OCI-LY7 (cell line): ENCODE data around the gene SPATA33. TPM values are rescaled to one million over a fixed set of nuclear protein-coding genes. Genes with fewer than 3 reads are reported as not detected.
"Not testable (repeated sequence)": the region's sequence is repeated elsewhere in the genome, so short reads cannot be mapped to it uniquely, and the experiment has no call there.

Experiments used
- BruUV-seq: library from RNA; stranded (reverse); fragments of 400-500 nt; replicated peaks from 2 replicates; lab custom pipeline; 2021; lab: Mats Ljungman, UMichigan
- CTCF ChIA-PET: fragments of 300-600 bp; sonication (Branson Sonifier 250); formaldehyde crosslinking; loops from one replicate; lab custom pipeline; 2022; ENCODE audit warnings: antibody characterized with exemption; ENCODE audit not compliant: unreplicated experiment; lab: Charles Lee
- POLR2A ChIA-PET: fragments of 300-600 bp; sonication (Branson Sonifier 250); formaldehyde crosslinking; loops from one replicate; lab custom pipeline; 2022; ENCODE audit warnings: antibody characterized with exemption; lab: Charles Lee
- DNase-seq: peaks from one replicate; pipeline ENCODE4 v3.0.0-alpha.2; 2015; ENCODE audit warnings: low spot score
- H2AFZ ChIP-seq: fragments of 200-600 bp; sonication (generic), shearing (Covaris generic); 2 replicates; pipeline ENCODE4 v1.6.1; 2014; ENCODE audit warnings: mild to moderate bottlenecking, antibody characterized with exemption, low read length, moderate library complexity
- H3K27ac ChIP-seq: fragments of 200-600 bp; sonication (generic); 2 replicates; pipeline ENCODE4 v1.5.1; 2014; ENCODE audit warnings: mixed run types, low read depth, mild to moderate bottlenecking, moderate library complexity, low read length, inconsistent platforms; ENCODE audit not compliant: poor library complexity, severe bottlenecking
- H3K36me3 ChIP-seq: fragments of 200-600 bp; sonication (generic); 2 replicates; pipeline ENCODE4 v1.6.1; 2014; ENCODE audit warnings: mild to moderate bottlenecking, antibody characterized with exemption, low read length, moderate library complexity, mixed read lengths; ENCODE audit not compliant: insufficient read depth
- H3K4me1 ChIP-seq: fragments of 200-600 bp; sonication (generic); 2 replicates; pipeline ENCODE4 v1.5.1; 2014; ENCODE audit warnings: mild to moderate bottlenecking, low read length; ENCODE audit not compliant: insufficient read depth, poor library complexity, severe bottlenecking
- H3K4me2 ChIP-seq: fragments of 200-600 bp; sonication (generic); 2 replicates; pipeline ENCODE4 v1.6.1; 2014; ENCODE audit warnings: mild to moderate bottlenecking, low read length
- H3K4me3 ChIP-seq: fragments of 200-600 bp; sonication (generic); 2 replicates; pipeline ENCODE4 v1.5.1; 2014; ENCODE audit warnings: mild to moderate bottlenecking, low read depth, low read length; ENCODE audit not compliant: poor library complexity, severe bottlenecking
- H3K79me2 ChIP-seq: fragments of 200-600 bp; sonication (generic); 2 replicates; pipeline ENCODE4 v1.6.1; 2016; ENCODE audit warnings: low read depth, mild to moderate bottlenecking, low read length, moderate library complexity, mixed read lengths; ENCODE audit not compliant: insufficient read depth
- H3K9me2 ChIP-seq: fragments of 200-600 bp; sonication (generic); 2 replicates; pipeline ENCODE4 v1.6.1; 2016; ENCODE audit warnings: mild to moderate bottlenecking, low read length, mixed read lengths; ENCODE audit not compliant: insufficient read depth
- H3K9me3 ChIP-seq: fragments of 200-600 bp; sonication (generic); 2 replicates; pipeline ENCODE4 v1.6.1; 2014; ENCODE audit warnings: mild to moderate bottlenecking, mixed run types, low read length, mixed read lengths
- H4K20me1 ChIP-seq: fragments of 200-600 bp; sonication (generic); 2 replicates; pipeline ENCODE4 v1.6.1; 2014; ENCODE audit warnings: mild to moderate bottlenecking, antibody characterized with exemption, low read length, moderate library complexity, mixed read lengths; ENCODE audit not compliant: insufficient read depth
- CTCF ChIP-seq: fragments of 200-600 bp; sonication (generic); conservative IDR thresholded peaks from 2 replicates; pipeline ENCODE4 v1.5.1; 2014; ENCODE audit warnings: mild to moderate bottlenecking, antibody characterized with exemption, low read length, moderate library complexity, mixed read lengths
- EZH2phosphoT487 ChIP-seq: fragments of 200-600 bp; sonication (generic); IDR thresholded peaks from 2 replicates; pipeline ENCODE4 v1.6.1; 2018; ENCODE audit warnings: low read depth, borderline replicate concordance, mild to moderate bottlenecking, mixed run types, antibody characterized with exemption, low read length, moderate library complexity, mixed read lengths
- intact Hi-C: fragments of 100-400 bp; cut with micrococcal nuclease; formaldehyde crosslinking; loops from one replicate; pipeline ENCODE4 v1.10.0; 2022; ENCODE audit not compliant: unreplicated experiment
- total RNA-seq, 2 experiments: library from RNA; depleted of rRNA in 1 of 2; stranded (reverse); fragments of >200 nt in 1 of 2; shearing (Covaris generic) in 1 of 2; gene quantifications; 2 replicates each; pipeline ENCODE4 v1.2.3, GENCODE V29; 2014 to 2022

Gene SPATA33
- total RNA-seq, 2 experiments from 2014 or later, result 9.4 to 17.3 TPM

DNA sequence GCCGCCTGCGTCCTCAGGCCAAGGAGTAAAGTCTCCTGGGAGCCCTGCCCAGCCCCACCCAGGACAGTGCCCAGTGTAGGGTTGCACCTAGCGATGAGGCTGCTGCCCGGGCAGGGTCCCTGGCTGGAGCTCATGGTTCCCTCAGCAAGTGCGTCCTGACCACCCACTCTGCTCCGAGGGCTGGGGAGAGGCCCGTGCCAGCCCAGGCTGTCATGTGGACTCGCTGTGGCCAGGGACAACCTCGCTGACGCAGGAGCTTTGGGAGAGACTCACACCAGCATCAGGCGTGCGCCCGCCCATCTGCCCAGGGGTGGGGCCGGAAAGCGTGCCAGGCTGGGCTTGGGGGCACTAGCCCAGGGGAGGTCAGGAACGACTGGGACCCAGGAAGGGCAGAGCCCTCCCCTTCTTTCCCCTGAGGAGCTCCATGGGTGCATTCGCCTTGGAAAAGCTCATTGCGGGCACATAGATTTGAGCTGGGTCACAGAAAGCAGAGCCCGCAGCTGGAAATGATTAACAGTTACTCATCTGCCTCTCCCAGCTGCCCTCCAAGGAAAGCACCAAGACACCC lies 24.5 kb upstream of the SPATA33 start:
- H3K36me3 ChIP-seq, result no peaks in the 10 kb centered on the region
- TF ChIP-seq CTCF (no peak), EZH2phosphoT487 (no peak)
- H3K4me3 ChIP-seq, result no peak overlapping the region
- H3K79me2 ChIP-seq, result no peaks in the 10 kb centered on the region
- H3K4me1 ChIP-seq, result no peaks in the 10 kb centered on the region
- no peaks in the 10 kb centered on the region for H3K9me3 ChIP-seq
- H3K4me2 ChIP-seq, result no peak overlapping the region
- H3K9me2 ChIP-seq, result no peaks in the 10 kb centered on the region
- no peaks in the 10 kb centered on the region for H4K20me1 ChIP-seq
- intact Hi-C loops, result no loop called here
- POLR2A ChIA-PET, result interaction anchor here (0.7 kb wide), 1 partner anchor 94 kb away, joined by 3 read pairs; no protein-coding TSS in a partner anchor
- H3K27ac ChIP-seq, result no peak overlapping the region
- no TSS peak for BruUV-seq
- CTCF ChIA-PET, result no interaction called here
- no peak for DNase-seq
- no peak overlapping the region for H2AFZ ChIP-seq

GRCh38 chr16:89634463-89635385 lies 22.9 kb upstream of the SPATA33 start:
- intact Hi-C loops, H3K4me3 ChIP-seq, H2AFZ ChIP-seq, CTCF ChIA-PET, H3K36me3 ChIP-seq, H4K20me1 ChIP-seq, H3K9me3 ChIP-seq, DNase-seq, H3K27ac ChIP-seq, H3K4me2 ChIP-seq, H3K4me1 ChIP-seq, H3K79me2 ChIP-seq, H3K9me2 ChIP-seq, BruUV-seq: not testable (repeated sequence)
- POLR2A ChIA-PET, result interaction anchor here (0.6 kb wide), 2 partner anchors 24 to 284 kb away, joined by 4 to 5 read pairs; partner anchors contain the start of gene MC1R

- Histone ChIP-seq H3K36me3 (no peaks in the 10 kb centered on the region), H4K20me1 (no peaks in the 10 kb centered on the region), H3K9me2 (no peaks in the 10 kb centered on the region), H2AFZ (no peak overlapping the region), H3K9me3 (no peaks in the 10 kb centered on the region), H3K4me2 (no peak overlapping the region), H3K27ac (no peak overlapping the region), H3K79me2 (no peaks in the 10 kb centered on the region), H3K4me1 (no peaks in the 10 kb centered on the region), H3K4me3 (no peak overlapping the region)
- intact Hi-C loops, result no loop called here
- TF ChIP-seq EZH2phosphoT487 (no peak), CTCF (no peak)
- BruUV-seq, result no TSS peak
- ChIA-PET CTCF (no interaction called here), POLR2A (no interaction called here)
- DNase-seq, result no peak
Measured at GRCh38 chr16:89636663-89637062, 21.0 kb upstream of the SPATA33 start.
